ENCODE results near the gene KIFAP3. TPM values are rescaled to one million over a fixed set of nuclear protein-coding genes. Genes with fewer than 3 reads are reported as not detected.

KIFAP3 gene
- total RNA-seq, 3 donors from 2014 or later = 22.5 to 42.8 (median 36.2) TPM

GRCh38 chr1:169899519-169900217, 174.8 kb downstream of the KIFAP3 start:
- H3K4me1 ChIP-seq (ENCODE audit: low read depth) = peaks cover 10% of the 10 kb centered on the region
- no peak for DNase-seq
- no peaks in the 10 kb centered on the region for H3K36me3 ChIP-seq (ENCODE audit: low read depth)
- no peaks in the 10 kb centered on the region for H3K9me3 ChIP-seq
- intact Hi-C loops (cut with DNase I, micrococcal nuclease) = no loop called here
- TF ChIP-seq, protein P1, sequence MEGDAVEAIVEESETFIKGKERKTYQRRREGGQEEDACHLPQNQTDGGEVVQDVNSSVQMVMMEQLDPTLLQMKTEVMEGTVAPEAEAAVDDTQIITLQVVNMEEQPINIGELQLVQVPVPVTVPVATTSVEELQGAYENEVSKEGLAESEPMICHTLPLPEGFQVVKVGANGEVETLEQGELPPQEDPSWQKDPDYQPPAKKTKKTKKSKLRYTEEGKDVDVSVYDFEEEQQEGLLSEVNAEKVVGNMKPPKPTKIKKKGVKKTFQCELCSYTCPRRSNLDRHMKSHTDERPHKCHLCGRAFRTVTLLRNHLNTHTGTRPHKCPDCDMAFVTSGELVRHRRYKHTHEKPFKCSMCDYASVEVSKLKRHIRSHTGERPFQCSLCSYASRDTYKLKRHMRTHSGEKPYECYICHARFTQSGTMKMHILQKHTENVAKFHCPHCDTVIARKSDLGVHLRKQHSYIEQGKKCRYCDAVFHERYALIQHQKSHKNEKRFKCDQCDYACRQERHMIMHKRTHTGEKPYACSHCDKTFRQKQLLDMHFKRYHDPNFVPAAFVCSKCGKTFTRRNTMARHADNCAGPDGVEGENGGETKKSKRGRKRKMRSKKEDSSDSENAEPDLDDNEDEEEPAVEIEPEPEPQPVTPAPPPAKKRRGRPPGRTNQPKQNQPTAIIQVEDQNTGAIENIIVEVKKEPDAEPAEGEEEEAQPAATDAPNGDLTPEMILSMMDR (IDR thresholded peaks at IDR 0.05) = no peak
- H3K4me3 ChIP-seq = no peak overlapping the region
- no peak for ATAC-seq

- Histone ChIP-seq H3K4me1 (ENCODE audit: low read depth) (peaks cover 28% of the 10 kb centered on the region), H3K36me3 (ENCODE audit: low read depth) (no peaks in the 10 kb centered on the region), H3K9me3 (no peaks in the 10 kb centered on the region), H3K4me3 (no peak overlapping the region)
- ATAC-seq = no peak
- TF ChIP-seq, protein P1 (IDR thresholded peaks at IDR 0.05) = no peak
- DNase-seq = no peak
- intact Hi-C loops (cut with DNase I, micrococcal nuclease) = no loop called here
These were observed 178.5 kb downstream of the KIFAP3 start for GRCh38 chr1:169896013-169896412.

GRCh38 chr1:169894424-169895145, 179.9 kb downstream of the KIFAP3 start:
- ATAC-seq (no peak), DNase-seq (peak; percentile 34 to 48 (median 40))
- TF ChIP-seq, protein P1 (IDR thresholded peaks at IDR 0.05) = no peak
- intact Hi-C loops (cut with DNase I, micrococcal nuclease) = no loop called here
- H3K4me3 ChIP-seq = peak overlapping the region; percentile 93
- peaks cover 23% of the 10 kb centered on the region for H3K4me1 ChIP-seq (ENCODE audit: low read depth)
- no peaks in the 10 kb centered on the region for H3K36me3 ChIP-seq (ENCODE audit: low read depth)
- H3K9me3 ChIP-seq = no peaks in the 10 kb centered on the region

DNA sequence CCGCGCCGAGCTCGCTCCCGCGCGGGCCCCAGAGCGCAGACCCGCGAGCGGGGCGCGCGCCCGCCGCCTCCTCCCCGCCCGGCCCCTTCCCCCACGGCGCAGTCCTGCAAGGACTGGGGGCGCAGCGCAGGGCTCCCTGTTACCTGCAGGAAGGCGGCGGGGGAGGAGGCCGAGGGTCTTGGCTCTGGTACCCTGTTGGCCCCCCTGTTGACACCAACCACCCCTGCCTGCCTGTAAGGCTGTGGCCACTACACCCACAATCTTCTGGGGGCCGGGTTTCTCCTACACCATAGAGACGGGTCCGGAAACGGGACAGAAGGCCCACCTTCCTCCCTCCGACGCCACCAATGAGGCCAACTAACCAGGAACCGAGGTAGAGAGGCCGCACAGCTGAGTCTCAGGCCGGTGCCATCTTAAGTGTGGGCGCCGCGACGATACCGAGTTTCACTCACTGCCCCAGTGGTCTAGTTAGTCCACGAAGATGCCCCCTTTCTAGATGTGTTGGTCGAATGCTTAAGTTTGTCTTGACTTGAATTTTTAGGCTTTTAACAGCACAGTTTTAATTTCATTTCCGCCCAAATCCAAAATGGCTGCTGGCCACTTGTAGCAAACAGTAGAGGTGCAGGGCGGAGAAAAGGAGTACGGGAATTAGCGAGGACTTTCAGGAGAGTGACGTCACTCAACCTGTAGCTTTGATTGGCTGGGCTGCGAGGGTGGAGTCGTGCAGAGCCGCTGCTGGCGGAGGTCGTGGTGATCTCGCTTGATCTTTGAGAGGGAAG, 180.7 kb downstream of the KIFAP3 start, which contains the start of gene SCYL3:
SCYL3 (minus strand) TSS at position 252 of the 779 bp plus-strand sequence. CDS start 5,056 bp downstream, outside the sequence.
- ATAC-seq (peak; percentile 94), DNase-seq (peak; percentile 91 to 95 (median 93))
- intact Hi-C loops (cut with DNase I, micrococcal nuclease) = no loop called here
- Histone ChIP-seq H3K4me1 (ENCODE audit: low read depth) (peaks cover 23% of the 10 kb centered on the region), H3K36me3 (ENCODE audit: low read depth) (no peaks in the 10 kb centered on the region), H3K4me3 (peak within 1 kb of the TSS; percentile 93), H3K9me3 (no peaks in the 10 kb centered on the region)
- TF ChIP-seq, protein P1 (IDR thresholded peaks at IDR 0.05) = no peak

- DNase-seq = peak in 1 of 3 donors; percentile 59
- H3K36me3 ChIP-seq (ENCODE audit: low read depth) = no peaks in the 10 kb centered on the region
- intact Hi-C loops (cut with DNase I, micrococcal nuclease) = no loop called here
- peaks cover 23% of the 10 kb centered on the region for H3K4me1 ChIP-seq (ENCODE audit: low read depth)
- peak overlapping the region; percentile 93 for H3K4me3 ChIP-seq
- H3K9me3 ChIP-seq = no peaks in the 10 kb centered on the region
- peak; percentile 18 for ATAC-seq
- TF ChIP-seq, protein P1 (IDR thresholded peaks at IDR 0.05) = no peak
These were observed 181.4 kb downstream of the KIFAP3 start for GRCh38 chr1:169892927-169893644.
